Islet precursor cell (in vitro differentiated cells): Measurements from ENCODE around the gene HCFC1.

Experiments
- DNase-seq: peaks from one replicate; pipeline ENCODE4 v3.0.0-alpha.2; 2018

Gene HCFC1

GRCh38 chrX:153973127-153974002 lies 1.7 kb upstream of the HCFC1 start:
- DNase-seq: peak; percentile 52

- peak; percentile 91 for DNase-seq
Observed at GRCh38 chrX:153972368-153973126, 929 bp upstream of the HCFC1 start, which contains the start of gene TMEM187. TSS of gene TMEM187 (plus strand) at chrX:153972754. CDS start at chrX:153982063, 9,309 bp downstream.

- peak; percentile 88 for DNase-seq
Observed at GRCh38 chrX:153971124-153971449, 531 bp downstream of the HCFC1 start.

- peak; percentile 77 for DNase-seq
Observed at GRCh38 chrX:153970357-153971123, 1.1 kb downstream of the HCFC1 start.

- no peak for DNase-seq
Observed at GRCh38 chrX:153969904-153970356, 1.7 kb downstream of the HCFC1 start.

GRCh38 chrX:153969125-153969903 lies 2.3 kb downstream of the HCFC1 start:
- DNase-seq: no peak

- no peak for DNase-seq
Observed at GRCh38 chrX:153968754-153969124, 2.9 kb downstream of the HCFC1 start.

- DNase-seq: no peak
Observed at GRCh38 chrX:153968255-153968654, 3.4 kb downstream of the HCFC1 start.

GRCh38 chrX:153967536-153968224 lies 3.9 kb downstream of the HCFC1 start:
- DNase-seq: no peak

GRCh38 chrX:153966841-153967535 lies 4.6 kb downstream of the HCFC1 start:
- DNase-seq: no peak

GRCh38 chrX:153966283-153966688 lies 5.3 kb downstream of the HCFC1 start:
- no peak for DNase-seq

- DNase-seq: no peak
Observed at GRCh38 chrX:153965406-153965805, 6.2 kb downstream of the HCFC1 start.

- DNase-seq: no peak
Observed at GRCh38 chrX:153964105-153964504, 7.5 kb downstream of the HCFC1 start.

- no peak for DNase-seq
Observed at GRCh38 chrX:153963546-153963945, 8.1 kb downstream of the HCFC1 start.

- no peak for DNase-seq
Observed at GRCh38 chrX:153961292-153961691, 10.3 kb downstream of the HCFC1 start.

GRCh38 chrX:153960786-153961185 lies 10.8 kb downstream of the HCFC1 start:
- DNase-seq: no peak

- DNase-seq: no peak
Observed at GRCh38 chrX:153960077-153960476, 11.5 kb downstream of the HCFC1 start.

- DNase-seq: no peak
Observed at GRCh38 chrX:153959649-153960048, 12.0 kb downstream of the HCFC1 start.

- no peak for DNase-seq
Observed at GRCh38 chrX:153958605-153959004, 13.0 kb downstream of the HCFC1 start.

- no peak for DNase-seq
Observed at GRCh38 chrX:153957224-153957623, 14.4 kb downstream of the HCFC1 start.
